Ectodermal cell (in vitro differentiated cells): ENCODE data around the gene FAM177B.

Source experiments
- H3K27ac ChIP-seq: 2 replicates; pipeline ENCODE4 v1.7.0; 2013; ENCODE audit warnings: mild to moderate bottlenecking, low read depth, low read length; ENCODE audit not compliant: insufficient read depth, poor library complexity, severe bottlenecking
- H3K27me3 ChIP-seq: 2 replicates; pipeline ENCODE4 v1.7.0; 2013; ENCODE audit warnings: mild to moderate bottlenecking, low read length; ENCODE audit not compliant: insufficient read depth, control insufficient read depth, poor library complexity, severe bottlenecking
- H3K36me3 ChIP-seq: one replicate; pipeline ENCODE4 v1.7.0; 2013; ENCODE audit warnings: low read length; ENCODE audit not compliant: control insufficient read depth, insufficient read depth
- H3K4me1 ChIP-seq: one replicate; pipeline ENCODE4 v1.7.0; 2013; ENCODE audit warnings: low read length; ENCODE audit not compliant: control insufficient read depth, insufficient read depth
- H3K4me3 ChIP-seq: 2 replicates; pipeline ENCODE4 v1.7.0; 2013; ENCODE audit warnings: low read depth, low read length, control low read depth; ENCODE audit not compliant: insufficient read depth
- H3K9me3 ChIP-seq: 2 replicates; pipeline ENCODE4 v1.7.0; 2013; ENCODE audit warnings: mild to moderate bottlenecking, low read length, moderate library complexity; ENCODE audit not compliant: control insufficient read depth
- WGBS, 2 experiments: methylation state at CpG; one replicate each; pipeline ENCODE4 v1.1.7; 2013; ENCODE audit warnings: missing lambda C conversion rate in 2 of 2; 5-methylcytosine and 5-hydroxymethylcytosine counted together

The FAM177B gene

DNA sequence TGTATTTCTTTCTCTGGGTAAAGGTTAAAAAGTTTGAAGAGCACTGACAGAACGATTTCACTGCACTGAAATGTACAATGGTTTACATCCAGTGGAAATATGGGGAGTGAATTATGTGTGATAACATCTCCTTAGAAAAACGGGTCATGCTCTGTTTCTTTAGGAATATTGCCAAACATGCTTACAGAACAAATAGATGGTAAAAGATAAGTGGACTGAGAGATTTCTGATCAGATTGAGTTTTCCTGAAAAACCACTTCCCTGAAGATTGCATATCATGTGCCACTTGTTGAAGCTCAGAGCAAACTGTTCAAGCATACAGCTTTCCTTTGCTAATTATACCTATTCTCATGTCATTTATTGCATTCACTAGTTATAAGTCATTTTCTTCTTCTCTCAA lies 47.9 kb downstream of the FAM177B start:
- H3K4me3 ChIP-seq = no peak overlapping the region
- H3K27ac ChIP-seq = no peak overlapping the region
- WGBS, 2 experiments = 83 to 86% methylated on average over 2 of the region's 2 CpGs
- no peaks in the 10 kb centered on the region for H3K36me3 ChIP-seq
- no peaks in the 10 kb centered on the region for H3K4me1 ChIP-seq
- H3K9me3 ChIP-seq = no peaks in the 10 kb centered on the region
- H3K27me3 ChIP-seq = no peaks in the 10 kb centered on the region

DNA sequence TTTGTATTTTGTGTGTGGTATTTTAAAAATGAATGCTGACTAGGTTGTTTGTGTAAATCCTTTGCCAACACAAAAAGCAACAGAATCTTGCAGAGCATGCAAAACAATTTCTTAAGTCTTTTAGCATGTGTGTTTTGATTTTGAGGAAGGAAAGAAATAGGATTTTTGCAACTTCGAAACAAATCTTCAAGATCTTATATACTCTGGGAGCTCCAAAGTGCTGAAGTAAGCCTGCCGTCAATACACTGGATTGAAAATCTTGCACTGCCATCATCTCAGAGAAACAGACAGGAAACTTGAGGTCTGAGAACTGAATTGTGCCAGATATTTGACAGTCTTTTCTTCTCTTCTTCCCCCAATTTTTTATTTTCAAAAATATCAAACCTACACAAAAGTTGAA lies 48.5 kb downstream of the FAM177B start:
- no peaks in the 10 kb centered on the region for H3K27me3 ChIP-seq
- H3K9me3 ChIP-seq = no peaks in the 10 kb centered on the region
- H3K4me3 ChIP-seq = no peak overlapping the region
- H3K27ac ChIP-seq = no peak overlapping the region
- 92 to 96% methylated on average over 2 of the region's 2 CpGs for WGBS, 2 experiments
- H3K36me3 ChIP-seq = no peaks in the 10 kb centered on the region
- H3K4me1 ChIP-seq = no peaks in the 10 kb centered on the region

DNA sequence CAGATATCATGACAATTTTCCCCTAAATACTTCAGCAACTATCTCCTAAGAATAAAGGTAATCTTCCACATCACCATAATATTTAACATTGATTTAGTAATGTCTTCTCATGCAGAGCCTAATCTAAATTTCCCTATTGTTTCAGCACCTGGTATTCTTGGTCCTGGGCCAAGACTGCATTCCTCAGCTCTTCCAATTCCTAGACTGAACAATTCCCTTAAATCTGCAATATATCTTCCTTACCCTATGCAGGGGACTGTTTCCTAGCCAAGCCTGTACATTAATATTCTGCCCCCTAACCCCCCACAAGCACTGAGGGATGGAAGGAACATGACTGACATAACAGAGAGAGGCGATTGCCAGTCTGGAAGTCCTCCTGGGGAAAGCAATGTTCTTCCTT lies 49.1 kb downstream of the FAM177B start:
- Histone ChIP-seq H3K9me3 (no peaks in the 10 kb centered on the region), H3K27me3 (no peaks in the 10 kb centered on the region), H3K4me3 (no peak overlapping the region), H3K27ac (no peak overlapping the region), H3K4me1 (no peaks in the 10 kb centered on the region), H3K36me3 (no peaks in the 10 kb centered on the region)
- 92 to 96% methylated on average over 1 of the region's 1 CpG for WGBS, 2 experiments

DNA sequence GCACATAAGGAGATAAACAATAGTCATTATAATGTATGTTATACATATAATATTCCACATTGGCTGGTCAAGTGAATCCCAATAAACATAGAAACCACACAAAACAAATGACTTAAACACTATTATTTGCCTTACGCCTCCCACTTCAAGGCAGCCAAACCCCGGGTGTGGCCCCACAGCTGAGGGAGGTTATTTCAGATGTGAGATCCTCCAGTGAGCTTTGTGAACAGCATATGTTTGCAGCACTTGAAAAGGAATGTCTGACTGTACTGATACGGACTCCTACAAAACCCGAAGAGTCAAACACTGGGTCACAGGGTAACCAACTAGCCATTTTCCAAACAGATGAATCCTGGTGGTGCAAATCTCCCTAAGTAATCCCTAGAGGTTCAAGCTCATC lies 50.7 kb downstream of the FAM177B start:
- 88 to 91% methylated on average over 4 of the region's 4 CpGs for WGBS, 2 experiments
- no peaks in the 10 kb centered on the region for H3K9me3 ChIP-seq
- no peaks in the 10 kb centered on the region for H3K4me1 ChIP-seq
- no peaks in the 10 kb centered on the region for H3K27me3 ChIP-seq
- H3K4me3 ChIP-seq = no peak overlapping the region
- no peaks in the 10 kb centered on the region for H3K36me3 ChIP-seq
- no peak overlapping the region for H3K27ac ChIP-seq

DNA sequence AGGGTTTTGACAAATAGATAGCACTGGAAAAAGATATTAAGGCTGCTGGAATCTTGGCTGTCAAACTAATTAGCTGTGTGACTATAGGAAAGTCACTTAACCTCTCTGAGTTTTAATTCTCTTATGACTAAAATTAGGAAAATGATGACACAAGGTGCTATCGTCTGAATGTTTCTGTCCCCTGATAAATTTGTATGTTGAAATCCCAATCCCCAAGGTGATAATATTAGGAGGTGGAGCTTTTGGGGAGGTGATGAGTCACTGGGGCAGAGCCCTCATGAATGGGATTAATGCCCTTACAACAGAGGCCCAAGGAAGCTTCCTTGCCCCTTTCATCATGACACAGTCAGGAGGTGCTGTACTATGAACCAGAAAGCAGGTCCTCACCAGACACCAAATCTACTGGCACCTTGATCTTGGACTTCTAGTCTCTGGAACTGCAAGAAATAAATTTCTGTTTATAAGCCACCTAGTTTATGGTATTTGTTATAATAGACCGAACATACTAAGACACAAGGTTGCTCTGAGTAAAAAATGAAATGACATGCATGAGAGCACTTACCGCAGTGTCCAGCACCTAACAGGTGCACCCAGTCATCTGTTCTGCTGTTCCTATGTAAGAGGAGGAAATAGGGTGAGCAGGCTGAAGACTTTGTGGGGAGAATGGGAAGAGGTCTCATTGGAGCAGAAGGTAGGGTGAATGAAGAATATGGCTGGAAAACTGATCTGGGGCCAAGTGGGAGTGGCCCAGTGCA lies 51.6 kb downstream of the FAM177B start:
- Histone ChIP-seq H3K4me1 (no peaks in the 10 kb centered on the region), H3K27me3 (no peaks in the 10 kb centered on the region), H3K36me3 (no peaks in the 10 kb centered on the region), H3K4me3 (no peak overlapping the region), H3K27ac (no peak overlapping the region), H3K9me3 (no peaks in the 10 kb centered on the region)
- 90 to 96% methylated on average over 3 of the region's 3 CpGs for WGBS, 2 experiments

DNA sequence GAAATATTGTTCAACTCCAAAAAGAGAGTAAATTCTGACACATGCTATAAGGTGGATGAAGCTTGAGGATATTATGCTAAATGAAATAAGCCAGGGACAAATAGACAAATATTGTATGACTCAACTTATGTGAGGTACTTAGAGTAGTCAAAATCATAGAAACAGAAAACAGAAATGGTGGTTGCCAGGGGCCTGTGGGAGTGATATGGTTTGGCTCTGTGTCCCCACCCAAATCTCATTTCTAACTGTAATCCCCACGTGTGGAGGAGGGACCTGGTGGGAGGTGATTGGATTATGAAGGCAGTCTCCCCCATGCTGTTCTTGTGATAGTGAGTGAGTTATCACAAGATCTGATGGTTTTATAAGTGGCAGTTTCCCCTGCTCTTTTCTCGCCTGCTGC lies 53.1 kb downstream of the FAM177B start:
- Histone ChIP-seq H3K4me1 (no peaks in the 10 kb centered on the region), H3K27me3 (no peaks in the 10 kb centered on the region), H3K4me3 (no peak overlapping the region), H3K36me3 (no peaks in the 10 kb centered on the region), H3K27ac (no peak overlapping the region), H3K9me3 (no peaks in the 10 kb centered on the region)
- 76 to 86% methylated on average over 2 of the region's 2 CpGs for WGBS, 2 experiments

DNA sequence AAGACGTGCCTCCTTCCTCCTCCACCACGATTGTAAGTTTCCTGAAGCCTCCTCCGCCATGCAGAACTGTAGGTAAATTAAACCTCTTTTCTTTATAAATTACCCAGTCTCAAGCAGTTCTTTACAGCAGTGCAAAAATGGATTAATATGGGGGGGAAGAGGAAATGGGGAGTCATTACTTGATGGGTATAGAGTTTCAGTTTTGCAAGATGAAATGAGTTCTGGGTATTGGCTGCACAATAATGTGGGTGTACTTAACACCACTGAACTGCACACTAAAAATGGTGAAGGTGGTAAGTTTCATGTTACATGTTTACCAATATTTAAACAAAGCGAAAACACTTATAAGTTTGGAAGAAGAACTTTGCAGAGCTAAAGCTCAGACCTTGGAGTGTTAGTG lies 53.5 kb downstream of the FAM177B start:
- Histone ChIP-seq H3K9me3 (no peaks in the 10 kb centered on the region), H3K27ac (no peak overlapping the region), H3K4me3 (no peak overlapping the region), H3K27me3 (no peaks in the 10 kb centered on the region), H3K4me1 (no peaks in the 10 kb centered on the region), H3K36me3 (no peaks in the 10 kb centered on the region)
- WGBS, 2 experiments = 87 to 92% methylated on average over 4 of the region's 4 CpGs

DNA sequence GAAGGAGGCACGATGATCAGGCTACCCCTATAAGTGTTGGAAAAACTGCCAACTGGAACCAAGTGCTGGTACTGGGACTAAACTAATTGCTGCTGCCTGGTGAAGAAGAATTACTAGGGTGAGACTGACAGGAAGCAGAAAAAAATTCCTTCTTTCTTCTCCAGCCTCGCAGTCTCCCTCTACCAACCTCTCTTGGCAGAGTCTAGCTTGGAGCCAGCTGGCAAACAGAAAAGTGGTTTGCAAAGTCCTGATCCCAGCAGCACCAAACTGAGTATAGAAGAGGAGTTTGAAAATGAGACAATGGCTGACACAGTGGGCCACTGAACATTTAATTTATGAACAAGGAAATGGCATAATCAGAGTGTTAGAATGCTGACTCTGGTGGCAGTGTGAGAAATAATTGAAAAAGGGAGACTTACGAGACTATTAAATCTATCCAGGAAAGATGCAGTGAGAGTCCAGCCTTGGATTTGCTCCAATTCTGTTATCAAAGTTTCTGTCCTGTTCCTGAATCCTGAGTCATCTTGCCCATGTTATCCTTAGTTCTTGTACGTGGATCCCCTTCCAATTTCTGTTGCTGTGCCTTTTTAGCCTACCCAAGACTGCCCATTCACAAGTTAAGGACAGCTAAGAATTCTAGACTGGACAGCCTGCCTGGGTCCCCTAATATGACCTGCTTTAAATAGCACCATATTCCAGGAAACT lies 54.2 kb downstream of the FAM177B start:
- no peaks in the 10 kb centered on the region for H3K9me3 ChIP-seq
- H3K27me3 ChIP-seq = no peaks in the 10 kb centered on the region
- 78 to 83% methylated on average over 4 of the region's 4 CpGs for WGBS, 2 experiments
- no peaks in the 10 kb centered on the region for H3K36me3 ChIP-seq
- no peak overlapping the region for H3K4me3 ChIP-seq
- H3K27ac ChIP-seq = no peak overlapping the region
- H3K4me1 ChIP-seq = no peaks in the 10 kb centered on the region

DNA sequence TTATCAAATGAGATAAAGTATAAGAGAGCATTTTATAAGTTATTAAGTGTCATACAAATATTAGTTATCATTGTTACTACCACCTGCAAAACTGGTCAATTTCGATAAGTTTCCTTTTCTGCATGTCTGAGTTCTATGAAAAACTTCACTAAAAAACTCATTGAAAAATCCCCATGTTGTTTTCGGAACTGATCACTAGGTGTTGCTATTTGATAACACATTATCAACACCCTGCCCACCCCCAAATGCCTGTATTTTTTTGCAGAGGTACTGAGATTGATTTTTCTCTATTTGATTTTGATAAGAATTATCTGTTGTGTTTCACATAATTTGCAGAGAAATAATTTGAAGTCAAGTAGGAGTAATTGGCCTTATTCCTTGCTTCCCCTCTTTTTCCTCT lies 55.7 kb downstream of the FAM177B start:
- H3K4me1 ChIP-seq = no peaks in the 10 kb centered on the region
- WGBS, 2 experiments = 18 to 19% methylated on average over 2 of the region's 2 CpGs
- H3K27me3 ChIP-seq = no peaks in the 10 kb centered on the region
- H3K9me3 ChIP-seq = no peaks in the 10 kb centered on the region
- no peak overlapping the region for H3K4me3 ChIP-seq
- H3K27ac ChIP-seq = no peak overlapping the region
- H3K36me3 ChIP-seq = no peaks in the 10 kb centered on the region

DNA sequence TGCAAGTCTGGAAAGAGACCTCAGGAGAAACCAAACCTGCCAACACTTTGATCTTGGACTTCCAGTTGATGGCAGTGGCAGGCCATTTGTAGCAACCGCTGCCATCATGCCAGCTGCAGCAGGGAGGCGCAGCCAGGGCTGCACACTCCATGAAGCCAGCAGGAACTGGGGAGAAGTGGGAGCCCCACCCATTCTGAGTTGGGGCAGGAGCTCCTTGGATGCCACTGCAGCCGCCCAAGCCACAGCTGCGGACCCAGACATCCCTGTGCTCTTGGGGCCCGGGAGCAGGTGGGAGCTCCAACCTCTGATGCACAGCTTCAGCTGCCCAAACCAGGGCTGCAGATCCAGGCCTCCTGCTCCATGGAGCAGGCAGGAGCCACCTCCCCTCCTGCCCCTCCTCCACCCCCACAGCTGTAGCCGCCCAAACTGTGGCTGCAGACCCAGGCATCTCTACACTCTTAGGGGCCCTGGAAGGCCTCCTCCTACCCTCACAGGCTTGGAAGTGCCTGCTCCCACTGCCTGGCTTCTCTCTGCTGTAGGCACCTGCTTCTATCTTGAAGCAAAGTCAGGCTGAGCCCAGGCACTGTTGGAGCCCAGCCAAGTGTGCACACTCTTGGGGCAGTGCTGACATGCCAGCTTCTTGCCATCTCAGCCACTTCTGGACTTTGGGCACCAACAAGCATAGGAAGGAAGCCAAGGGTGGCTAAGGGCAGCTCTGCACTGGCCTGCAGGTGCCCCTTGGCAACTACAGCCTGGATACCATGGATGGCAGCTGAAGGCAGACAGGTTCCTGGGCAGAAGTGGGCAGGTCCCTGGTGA lies 57.9 kb downstream of the FAM177B start:
- 83 to 86% methylated on average over 6 of the region's 6 CpGs for WGBS, 2 experiments
- H3K4me1 ChIP-seq = no peaks in the 10 kb centered on the region
- no peak overlapping the region for H3K4me3 ChIP-seq
- H3K27ac ChIP-seq = no peak overlapping the region
- H3K27me3 ChIP-seq = no peaks in the 10 kb centered on the region
- no peaks in the 10 kb centered on the region for H3K36me3 ChIP-seq
- H3K9me3 ChIP-seq = no peaks in the 10 kb centered on the region
